ENCODE measurements around the gene HOXB2. TPM values are rescaled to one million over a fixed set of nuclear protein-coding genes. Genes with fewer than 3 reads are reported as not detected.

Gene HOXB2
- polyA plus RNA-seq (2013) = 30.4 and 31.0 TPM in 2 replicates

GRCh38 chr17:48545022-48545375 lies at the start of gene HOXB2:
TSS of gene HOXB2 (minus strand) at chr17:48545109. CDS start at chr17:48544911, 198 bp downstream.
- peak within 1 kb of the TSS; percentile 65 for H3K4me2 ChIP-seq (ENCODE audit: low read length)
- peak within 1 kb of the TSS; percentile 97 for H3K4ac ChIP-seq (ENCODE audit: low read depth, low read length)
- H2AK5ac ChIP-seq (ENCODE audit: low read length) = peak within 1 kb of the TSS; percentile 91
- H3K14ac ChIP-seq (ENCODE audit: low read length) = peak within 1 kb of the TSS; percentile 84
- H3K9me3 ChIP-seq (ENCODE audit: insufficient read depth, low read depth, low read length) = no peaks in the 10 kb centered on the region
- H3K23ac ChIP-seq (ENCODE audit: low read length) = no peak within 1 kb of the TSS
- peak within 1 kb of the TSS; percentile 92 for H3K27ac ChIP-seq (ENCODE audit: low read depth, low read length)
- no peaks in the 10 kb centered on the region for H3K27me3 ChIP-seq (ENCODE audit: insufficient read depth, low read length)
- no CpG with 5 or more reads among the region's 12 CpGs for WGBS (ENCODE audit: extremely low coverage, insufficient coverage, insufficient read length)
- peak within 1 kb of the TSS; percentile 93 for H4K91ac ChIP-seq (ENCODE audit: low read depth, low read length)
- H3K4me1 ChIP-seq (ENCODE audit: control insufficient read depth in 1 of 2, insufficient read depth in 2 of 2, low read length in 2 of 2) = peaks cover 10 to 34% of the 10 kb centered on the region in 2 experiments
- peak within 1 kb of the TSS; percentile 77 for H4K8ac ChIP-seq (ENCODE audit: low read depth, low read length)
- H3K18ac ChIP-seq (ENCODE audit: low read length) = peak within 1 kb of the TSS; percentile 92
- H2BK5ac ChIP-seq (ENCODE audit: low read depth, low read length, poor library complexity) = peak within 1 kb of the TSS; percentile 96
- H2BK12ac ChIP-seq (ENCODE audit: low read length) = peak within 1 kb of the TSS; percentile 90
- peak within 1 kb of the TSS; percentile 85 for H3K9ac ChIP-seq (ENCODE audit: low read length)
- H3K4me3 ChIP-seq (ENCODE audit: low read depth, low read length) = peak within 1 kb of the TSS; percentile 82
- peak within 1 kb of the TSS; percentile 43 for H4K12ac ChIP-seq (ENCODE audit: low read depth, low read length)
- peaks cover 2 to 12% of the 10 kb centered on the region in 2 experiments for H3K36me3 ChIP-seq (ENCODE audit: control insufficient read depth in 1 of 2, insufficient read depth in 2 of 2, low read length in 2 of 2)
- H3K79me1 ChIP-seq (ENCODE audit: low read length) = peaks cover 49% of the 10 kb centered on the region
- peak within 1 kb of the TSS; percentile 56 for H2AFZ ChIP-seq (ENCODE audit: insufficient read depth, low read length, poor library complexity)
- H3K79me2 ChIP-seq (ENCODE audit: control insufficient read depth, insufficient read depth, low read length, poor library complexity) = peaks cover 28% of the 10 kb centered on the region
- H2BK120ac ChIP-seq (ENCODE audit: insufficient read depth, low read length, poor library complexity) = peak within 1 kb of the TSS; percentile 85
- DNase-seq = no peak

- H3K4ac ChIP-seq (ENCODE audit: low read depth, low read length) = no peak overlapping the region
Observed at GRCh38 chr17:48593840-48594537, 49.1 kb upstream of the HOXB2 start.

GRCh38 chr17:48593126-48593829 lies 48.4 kb upstream of the HOXB2 start, which contains the start of gene HOXB5:
TSS of gene HOXB5 (minus strand) at chr17:48593779. CDS start at chr17:48593682, 97 bp downstream.
- Histone ChIP-seq H3K4me1 (ENCODE audit: control insufficient read depth in 1 of 2, insufficient read depth in 2 of 2, low read length in 2 of 2) (peaks cover 36 to 43% of the 10 kb centered on the region in 2 experiments), H3K4me3 (ENCODE audit: low read depth, low read length) (peak within 1 kb of the TSS; percentile 69), H3K27ac (ENCODE audit: low read depth, low read length) (peak within 1 kb of the TSS; percentile 49), H2AK5ac (ENCODE audit: low read length) (peak within 1 kb of the TSS; percentile 77), H3K18ac (ENCODE audit: low read length) (peak within 1 kb of the TSS; percentile 97), H4K91ac (ENCODE audit: low read depth, low read length) (peak within 1 kb of the TSS; percentile 91), H3K79me2 (ENCODE audit: control insufficient read depth, insufficient read depth, low read length, poor library complexity) (peaks cover 11% of the 10 kb centered on the region), H3K79me1 (ENCODE audit: low read length) (peaks cover 23% of the 10 kb centered on the region), H2BK12ac (ENCODE audit: low read length) (peak within 1 kb of the TSS; percentile 81), H2BK5ac (ENCODE audit: low read depth, low read length, poor library complexity) (peak within 1 kb of the TSS; percentile 67), H2AFZ (ENCODE audit: insufficient read depth, low read length, poor library complexity) (peak within 1 kb of the TSS; percentile 98), H3K9ac (ENCODE audit: low read length) (peak within 1 kb of the TSS; percentile 8), H3K14ac (ENCODE audit: low read length) (peak within 1 kb of the TSS; percentile 92), H3K23ac (ENCODE audit: low read length) (no peak within 1 kb of the TSS), H3K4ac (ENCODE audit: low read depth, low read length) (peak within 1 kb of the TSS; percentile 80), H3K4me2 (ENCODE audit: low read length) (peak within 1 kb of the TSS; percentile 84), H3K36me3 (ENCODE audit: control insufficient read depth in 1 of 2, insufficient read depth in 2 of 2, low read length in 2 of 2) (peaks cover 3 to 10% of the 10 kb centered on the region in 2 experiments), H4K12ac (ENCODE audit: low read depth, low read length) (peak within 1 kb of the TSS; percentile 88), H4K8ac (ENCODE audit: low read depth, low read length) (peak within 1 kb of the TSS; percentile 89), H3K27me3 (ENCODE audit: insufficient read depth, low read length) (peaks cover 3% of the 10 kb centered on the region), H2BK120ac (ENCODE audit: insufficient read depth, low read length, poor library complexity) (peak within 1 kb of the TSS; percentile 91), H3K9me3 (ENCODE audit: insufficient read depth, low read depth, low read length) (no peaks in the 10 kb centered on the region)
- WGBS (ENCODE audit: extremely low coverage, insufficient coverage, insufficient read length) = no CpG with 5 or more reads among the region's 50 CpGs
- DNase-seq = no peak

More at GRCh38 chr17:48593840-48594537, 49.1 kb upstream of the HOXB2 start:
- Histone ChIP-seq H3K23ac (ENCODE audit: low read length) (no peak overlapping the region), H4K91ac (ENCODE audit: low read depth, low read length) (peak overlapping the region; percentile 52), H3K79me1 (ENCODE audit: low read length) (peaks cover 27% of the 10 kb centered on the region), H3K36me3 (ENCODE audit: control insufficient read depth in 1 of 2, insufficient read depth in 2 of 2, low read length in 2 of 2) (peaks cover 3 to 10% of the 10 kb centered on the region in 2 experiments), H3K18ac (ENCODE audit: low read length) (no peak overlapping the region), H3K9ac (ENCODE audit: low read length) (no peak overlapping the region), H3K4me3 (ENCODE audit: low read depth, low read length) (no peak overlapping the region), H2BK12ac (ENCODE audit: low read length) (peak overlapping the region; percentile 16), H3K4me1 (ENCODE audit: control insufficient read depth in 1 of 2, insufficient read depth in 2 of 2, low read length in 2 of 2) (peaks cover 31 to 44% of the 10 kb centered on the region in 2 experiments), H4K8ac (ENCODE audit: low read depth, low read length) (peak overlapping the region; percentile 59), H3K27me3 (ENCODE audit: insufficient read depth, low read length) (peaks cover 3% of the 10 kb centered on the region), H4K12ac (ENCODE audit: low read depth, low read length) (peak overlapping the region; percentile 55), H3K79me2 (ENCODE audit: control insufficient read depth, insufficient read depth, low read length, poor library complexity) (peaks cover 11% of the 10 kb centered on the region), H3K9me3 (ENCODE audit: insufficient read depth, low read depth, low read length) (no peaks in the 10 kb centered on the region), H2BK120ac (ENCODE audit: insufficient read depth, low read length, poor library complexity) (no peak overlapping the region), H3K27ac (ENCODE audit: low read depth, low read length) (peak overlapping the region; percentile 49), H2AK5ac (ENCODE audit: low read length) (no peak overlapping the region), H3K14ac (ENCODE audit: low read length) (no peak overlapping the region), H2AFZ (ENCODE audit: insufficient read depth, low read length, poor library complexity) (peak overlapping the region; percentile 13), H3K4me2 (ENCODE audit: low read length) (peak overlapping the region; percentile 48), H2BK5ac (ENCODE audit: low read depth, low read length, poor library complexity) (peak overlapping the region; percentile 35)
- DNase-seq = peak; percentile 80 to 86
- no CpG with 5 or more reads among the region's 37 CpGs for WGBS (ENCODE audit: extremely low coverage, insufficient coverage, insufficient read length)

- DNase-seq = no peak
- H3K4me3 ChIP-seq (ENCODE audit: low read depth, low read length) = peak overlapping the region; percentile 27
- H2AFZ ChIP-seq (ENCODE audit: insufficient read depth, low read length, poor library complexity) = no peak overlapping the region
- H3K14ac ChIP-seq (ENCODE audit: low read length) = no peak overlapping the region
- peaks cover 10% of the 10 kb centered on the region for H3K79me2 ChIP-seq (ENCODE audit: control insufficient read depth, insufficient read depth, low read length, poor library complexity)
- H3K4me1 ChIP-seq (ENCODE audit: control insufficient read depth in 1 of 2, insufficient read depth in 2 of 2, low read length in 2 of 2) = peaks cover 34 to 47% of the 10 kb centered on the region in 2 experiments
- no peak overlapping the region for H3K23ac ChIP-seq (ENCODE audit: low read length)
- H3K27me3 ChIP-seq (ENCODE audit: insufficient read depth, low read length) = no peaks in the 10 kb centered on the region
- no peak overlapping the region for H2BK5ac ChIP-seq (ENCODE audit: low read depth, low read length, poor library complexity)
- H3K27ac ChIP-seq (ENCODE audit: low read depth, low read length) = no peak overlapping the region
- H3K18ac ChIP-seq (ENCODE audit: low read length) = peak overlapping the region; percentile 46
- H2BK120ac ChIP-seq (ENCODE audit: insufficient read depth, low read length, poor library complexity) = peak overlapping the region; percentile 30
- H3K9me3 ChIP-seq (ENCODE audit: insufficient read depth, low read depth, low read length) = no peaks in the 10 kb centered on the region
- H3K4ac ChIP-seq (ENCODE audit: low read depth, low read length) = no peak overlapping the region
- H2AK5ac ChIP-seq (ENCODE audit: low read length) = no peak overlapping the region
- peak overlapping the region; percentile 16 for H4K12ac ChIP-seq (ENCODE audit: low read depth, low read length)
- H3K4me2 ChIP-seq (ENCODE audit: low read length) = peak overlapping the region; percentile 84
- H4K8ac ChIP-seq (ENCODE audit: low read depth, low read length) = peak overlapping the region; percentile 22
- no CpG with 5 or more reads among the region's 14 CpGs for WGBS (ENCODE audit: extremely low coverage, insufficient coverage, insufficient read length)
- H3K9ac ChIP-seq (ENCODE audit: low read length) = no peak overlapping the region
- peaks cover 16% of the 10 kb centered on the region for H3K79me1 ChIP-seq (ENCODE audit: low read length)
- peak overlapping the region; percentile 37 for H2BK12ac ChIP-seq (ENCODE audit: low read length)
- H4K91ac ChIP-seq (ENCODE audit: low read depth, low read length) = no peak overlapping the region
- H3K36me3 ChIP-seq (ENCODE audit: control insufficient read depth in 1 of 2, insufficient read depth in 2 of 2, low read length in 2 of 2) = peaks cover 3 to 10% of the 10 kb centered on the region in 2 experiments
Observed at GRCh38 chr17:48592577-48592976, 47.7 kb upstream of the HOXB2 start.

Data from trophoblast cell (in vitro differentiated cells and primary cell).